Measurements from ENCODE around the gene NDUFAF4. TPM values are rescaled to one million over a fixed set of nuclear protein-coding genes. Genes with fewer than 3 reads are reported as not detected.

NDUFAF4 gene
- total and polyA plus RNA-seq, 10 of the 15 experiments (the other 5 are each of a cell fraction or from before 2014, with no cell fraction given), result 26.9 to 188 (median 76.9) TPM

DNA sequence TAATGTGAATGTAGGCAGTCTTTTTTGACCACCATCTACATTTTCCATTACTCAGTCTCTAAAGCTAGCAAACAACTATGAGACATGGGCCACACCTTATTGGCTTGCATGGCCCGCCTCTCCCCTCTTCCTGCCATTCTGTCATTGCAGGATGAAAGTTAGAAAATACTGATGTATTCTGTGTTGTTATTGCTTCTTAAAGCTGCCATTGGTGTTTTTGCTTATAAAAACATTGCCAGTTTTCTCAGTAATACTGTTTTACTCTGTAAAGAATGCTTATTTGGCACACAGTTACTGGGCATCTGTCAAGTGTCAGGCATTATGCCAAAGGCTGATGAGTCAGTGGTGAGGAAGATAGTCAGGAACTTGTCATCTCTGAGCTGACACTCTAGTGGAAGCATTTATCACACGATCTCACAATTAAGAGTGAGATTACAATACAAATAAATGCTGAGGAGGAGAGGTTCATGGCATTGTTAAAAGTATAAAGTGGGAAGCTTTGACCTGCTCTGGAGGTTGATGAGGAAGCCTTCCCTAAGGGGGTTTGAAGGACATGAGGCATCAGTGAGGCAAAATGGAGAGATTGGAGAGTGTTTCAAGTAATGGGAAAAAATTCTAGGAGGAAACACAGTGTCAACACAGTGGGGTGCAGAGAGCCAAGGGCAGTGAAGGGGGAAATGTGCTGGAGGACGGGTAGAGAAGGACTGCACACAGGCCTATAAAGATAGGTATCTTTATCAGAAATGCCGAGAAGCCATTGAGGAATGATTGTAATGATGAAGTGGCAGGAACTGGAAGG lies 41.5 kb upstream of the NDUFAF4 start:
- Histone ChIP-seq H3K9ac (ENCODE audit: control insufficient read depth, insufficient read depth, low read length) (no peak overlapping the region), H2AFZ (ENCODE audit: control insufficient read depth, low read depth, low read length) (no peak overlapping the region), H3K27ac (ENCODE audit: control insufficient read depth, insufficient read depth) (no peak overlapping the region), H3K79me2 (ENCODE audit: control insufficient read depth, insufficient read depth, low read length) (no peaks in the 10 kb centered on the region), H3K36me3 (ENCODE audit: control insufficient read depth in 2 of 2, insufficient read depth in 2 of 2, low read length in 1 of 2) (no peaks in the 10 kb centered on the region), H3K9me3 (replicated peaks; ENCODE audit: control insufficient read depth, insufficient read depth, low read length) (no peaks in the 10 kb centered on the region), H4K20me1 (ENCODE audit: control insufficient read depth, insufficient read depth) (no peaks in the 10 kb centered on the region), H3K4me1 (ENCODE audit: control insufficient read depth, insufficient read depth, low read length) (no peaks in the 10 kb centered on the region), H3K4me3 (no peak overlapping the region), H3K4me2 (ENCODE audit: control insufficient read depth, insufficient read depth) (no peak overlapping the region), H3K27me3 (replicated peaks in 1 of 2; ENCODE audit: control insufficient read depth in 2 of 2, insufficient read depth in 2 of 2, low read length in 1 of 2) (no peaks in the 10 kb centered on the region; a peak in 1 of 4 replicates)
- intact Hi-C loops (cut with micrococcal nuclease; ENCODE audit: unreplicated experiment), result no loop called here
- in situ Hi-C loops (cut with MboI), result no loop called here
- ChIA-PET SMC1A (ENCODE audit: uncharacterized antibody, unreplicated experiment) (interaction anchor here (0.7 kb wide), 1 partner anchor 293 kb away, joined by 3 read pairs; no protein-coding TSS in a partner anchor), CTCF (interaction anchor here (1.2 kb wide), 1 partner anchor 13 kb away, joined by 3 read pairs; no protein-coding TSS in a partner anchor), POLR2A (interaction anchor here (0.6 kb wide), 1 partner anchor 340 kb away, joined by 6 read pairs; no protein-coding TSS in a partner anchor), RAD21 (ENCODE audit: unreplicated experiment) (no interaction called here)
- no TSS peak for BruUV-seq (replicated peaks)
- ATAC-seq, result no peak
- 35% methylated on average over 4 of the region's 4 CpGs for WGBS (ENCODE audit: insufficient coverage, insufficient replicate concordance, low lambda C conversion rate, missing lambda C conversion rate)
- no peak for FAIRE-seq
- DNase-seq (ENCODE audit: low read depth, low spot score), result no peak
- TF ChIP-seq SRF (IDR thresholded peaks at IDR 0.05; ENCODE audit: low read depth in 2 of 2, low read length in 2 of 2) (no peak), CHD1 (IDR thresholded peaks at IDR 0.05; ENCODE audit: low read depth, low read length) (no peak), TBL1XR1 (IDR thresholded peaks at IDR 0.05; ENCODE audit: low read depth, low read length) (no peak), ATF7 (IDR thresholded peaks at IDR 0.05; ENCODE audit: low read depth) (no peak), GABPA (IDR thresholded peaks at IDR 0.05; ENCODE audit: low read depth) (no peak), NR2C1 (IDR thresholded peaks at IDR 0.05) (no peak), SUZ12 (IDR thresholded peaks at IDR 0.05; ENCODE audit: unreplicated experiment) (no peak), BRCA1 (IDR thresholded peaks at IDR 0.05; ENCODE audit: low read depth, low read length) (no peak), HCFC1 (IDR thresholded peaks at IDR 0.05; ENCODE audit: low read length) (no peak), CBFB (IDR thresholded peaks at IDR 0.05; ENCODE audit: low read depth) (no peak), SPI1 (IDR thresholded peaks at IDR 0.05; ENCODE audit: borderline replicate concordance, insufficient read depth, low read depth, low read length) (no peak), SIX5 (IDR thresholded peaks at IDR 0.05; ENCODE audit: low read depth, low read length, severe bottlenecking) (no peak)
- TF ChIP-seq, protein P1, sequence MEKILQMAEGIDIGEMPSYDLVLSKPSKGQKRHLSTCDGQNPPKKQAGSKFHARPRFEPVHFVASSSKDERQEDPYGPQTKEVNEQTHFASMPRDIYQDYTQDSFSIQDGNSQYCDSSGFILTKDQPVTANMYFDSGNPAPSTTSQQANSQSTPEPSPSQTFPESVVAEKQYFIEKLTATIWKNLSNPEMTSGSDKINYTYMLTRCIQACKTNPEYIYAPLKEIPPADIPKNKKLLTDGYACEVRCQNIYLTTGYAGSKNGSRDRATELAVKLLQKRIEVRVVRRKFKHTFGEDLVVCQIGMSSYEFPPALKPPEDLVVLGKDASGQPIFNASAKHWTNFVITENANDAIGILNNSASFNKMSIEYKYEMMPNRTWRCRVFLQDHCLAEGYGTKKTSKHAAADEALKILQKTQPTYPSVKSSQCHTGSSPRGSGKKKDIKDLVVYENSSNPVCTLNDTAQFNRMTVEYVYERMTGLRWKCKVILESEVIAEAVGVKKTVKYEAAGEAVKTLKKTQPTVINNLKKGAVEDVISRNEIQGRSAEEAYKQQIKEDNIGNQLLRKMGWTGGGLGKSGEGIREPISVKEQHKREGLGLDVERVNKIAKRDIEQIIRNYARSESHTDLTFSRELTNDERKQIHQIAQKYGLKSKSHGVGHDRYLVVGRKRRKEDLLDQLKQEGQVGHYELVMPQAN (conservative IDR thresholded peaks at IDR 0.05), result no peak
- TF ChIP-seq, protein P2, sequence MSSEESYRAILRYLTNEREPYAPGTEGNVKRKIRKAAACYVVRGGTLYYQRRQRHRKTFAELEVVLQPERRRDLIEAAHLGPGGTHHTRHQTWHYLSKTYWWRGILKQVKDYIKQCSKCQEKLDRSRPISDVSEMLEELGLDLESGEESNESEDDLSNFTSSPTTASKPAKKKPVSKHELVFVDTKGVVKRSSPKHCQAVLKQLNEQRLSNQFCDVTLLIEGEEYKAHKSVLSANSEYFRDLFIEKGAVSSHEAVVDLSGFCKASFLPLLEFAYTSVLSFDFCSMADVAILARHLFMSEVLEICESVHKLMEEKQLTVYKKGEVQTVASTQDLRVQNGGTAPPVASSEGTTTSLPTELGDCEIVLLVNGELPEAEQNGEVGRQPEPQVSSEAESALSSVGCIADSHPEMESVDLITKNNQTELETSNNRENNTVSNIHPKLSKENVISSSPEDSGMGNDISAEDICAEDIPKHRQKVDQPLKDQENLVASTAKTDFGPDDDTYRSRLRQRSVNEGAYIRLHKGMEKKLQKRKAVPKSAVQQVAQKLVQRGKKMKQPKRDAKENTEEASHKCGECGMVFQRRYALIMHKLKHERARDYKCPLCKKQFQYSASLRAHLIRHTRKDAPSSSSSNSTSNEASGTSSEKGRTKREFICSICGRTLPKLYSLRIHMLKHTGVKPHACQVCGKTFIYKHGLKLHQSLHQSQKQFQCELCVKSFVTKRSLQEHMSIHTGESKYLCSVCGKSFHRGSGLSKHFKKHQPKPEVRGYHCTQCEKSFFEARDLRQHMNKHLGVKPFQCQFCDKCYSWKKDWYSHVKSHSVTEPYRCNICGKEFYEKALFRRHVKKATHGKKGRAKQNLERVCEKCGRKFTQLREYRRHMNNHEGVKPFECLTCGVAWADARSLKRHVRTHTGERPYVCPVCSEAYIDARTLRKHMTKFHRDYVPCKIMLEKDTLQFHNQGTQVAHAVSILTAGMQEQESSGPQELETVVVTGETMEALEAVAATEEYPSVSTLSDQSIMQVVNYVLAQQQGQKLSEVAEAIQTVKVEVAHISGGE (CRISPR knock-in tag; IDR thresholded peaks at IDR 0.05), result no peak

Data from GM12878 (cell line).